ENCODE results near the gene CRISP3.

- TF ChIP-seq NFE2L2 (conservative IDR thresholded peaks at IDR 0.05; ENCODE audit: low read length) (no peak), KDM1A (IDR thresholded peaks at IDR 0.05; ENCODE audit: low read depth) (no peak), MAZ (IDR thresholded peaks at IDR 0.05; ENCODE audit: borderline replicate concordance, low read depth, low read length) (no peak), RAD21 (conservative IDR thresholded peaks at IDR 0.05 in 1 of 2, IDR thresholded peaks at IDR 0.05 in 1 of 2) (no peak), JUN (IDR thresholded peaks at IDR 0.05) (no peak), POLR2A (IDR thresholded peaks at IDR 0.05; ENCODE audit: low read length) (no peak), RARB (CRISPR knock-in tag; IDR thresholded peaks at IDR 0.05) (no peak), RCOR1 (IDR thresholded peaks at IDR 0.05; ENCODE audit: low read depth, low read length) (no peak)
- TF ChIP-seq, protein P1, sequence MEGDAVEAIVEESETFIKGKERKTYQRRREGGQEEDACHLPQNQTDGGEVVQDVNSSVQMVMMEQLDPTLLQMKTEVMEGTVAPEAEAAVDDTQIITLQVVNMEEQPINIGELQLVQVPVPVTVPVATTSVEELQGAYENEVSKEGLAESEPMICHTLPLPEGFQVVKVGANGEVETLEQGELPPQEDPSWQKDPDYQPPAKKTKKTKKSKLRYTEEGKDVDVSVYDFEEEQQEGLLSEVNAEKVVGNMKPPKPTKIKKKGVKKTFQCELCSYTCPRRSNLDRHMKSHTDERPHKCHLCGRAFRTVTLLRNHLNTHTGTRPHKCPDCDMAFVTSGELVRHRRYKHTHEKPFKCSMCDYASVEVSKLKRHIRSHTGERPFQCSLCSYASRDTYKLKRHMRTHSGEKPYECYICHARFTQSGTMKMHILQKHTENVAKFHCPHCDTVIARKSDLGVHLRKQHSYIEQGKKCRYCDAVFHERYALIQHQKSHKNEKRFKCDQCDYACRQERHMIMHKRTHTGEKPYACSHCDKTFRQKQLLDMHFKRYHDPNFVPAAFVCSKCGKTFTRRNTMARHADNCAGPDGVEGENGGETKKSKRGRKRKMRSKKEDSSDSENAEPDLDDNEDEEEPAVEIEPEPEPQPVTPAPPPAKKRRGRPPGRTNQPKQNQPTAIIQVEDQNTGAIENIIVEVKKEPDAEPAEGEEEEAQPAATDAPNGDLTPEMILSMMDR (IDR thresholded peaks at IDR 0.05), result no peak
Measured at GRCh38 chr6:49776444-49776843, 32.3 kb upstream of the CRISP3 start.

Measured in A549 (cell line).